ENCODE results near the gene DLG2. TPM values are rescaled to one million over a fixed set of nuclear protein-coding genes. Genes with fewer than 3 reads are reported as not detected.

The DLG2 gene
- total RNA-seq, 2 experiments from 2014 or later = 6.9 to 8.2 TPM

DNA sequence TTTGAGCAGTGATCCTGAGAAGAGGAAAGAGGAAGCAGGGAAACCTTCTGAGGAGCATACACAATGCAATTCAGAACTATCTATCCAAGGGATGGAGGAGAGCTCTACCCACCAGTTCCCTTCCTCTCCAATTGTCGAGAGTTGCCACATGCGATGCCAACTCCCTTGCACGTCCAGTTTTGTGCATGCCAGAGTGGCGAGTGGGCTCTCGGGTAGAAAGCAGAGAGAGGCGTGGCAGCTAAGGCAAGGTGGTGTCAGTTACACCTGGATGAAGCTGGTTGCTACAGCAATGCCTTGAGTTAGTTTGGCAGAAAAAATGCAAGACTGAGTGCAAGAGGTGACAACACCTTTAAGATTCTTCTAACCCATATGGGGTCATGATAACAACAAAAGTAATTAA is 1920.6 kb downstream of the DLG2 start:
- Histone ChIP-seq H3K4me2 (ENCODE audit: low read length) (no peak overlapping the region), H4K20me1 (ENCODE audit: insufficient read depth, low read length) (no peaks in the 10 kb centered on the region), H3K36me3 (ENCODE audit: insufficient read depth, low read length) (no peaks in the 10 kb centered on the region), H2AFZ (ENCODE audit: low read length) (no peak overlapping the region), H3K27ac (ENCODE audit: low read depth, low read length, poor library complexity, severe bottlenecking) (no peak overlapping the region), H3K4me3 (ENCODE audit: low read depth, low read length, poor library complexity, severe bottlenecking) (no peak overlapping the region), H3K9me3 (ENCODE audit: low read length) (no peaks in the 10 kb centered on the region), H3K79me2 (ENCODE audit: insufficient read depth, low read depth, low read length) (no peaks in the 10 kb centered on the region), H3K9me2 (ENCODE audit: insufficient read depth, low read length) (no peaks in the 10 kb centered on the region), H3K4me1 (ENCODE audit: insufficient read depth, low read length, poor library complexity, severe bottlenecking) (no peaks in the 10 kb centered on the region)
- no peak for DNase-seq (ENCODE audit: low spot score)
- ChIA-PET CTCF (ENCODE audit: unreplicated experiment) (interaction anchor here (0.7 kb wide), 1 partner anchor 746 kb away, joined by 3 read pairs; no protein-coding TSS in a partner anchor), POLR2A (interaction anchor here (0.6 kb wide), 1 partner anchor 12 kb away, joined by 3 read pairs; no protein-coding TSS in a partner anchor)
- intact Hi-C loops (cut with micrococcal nuclease; ENCODE audit: unreplicated experiment) = no loop called here
- no peak for TF ChIP-seq EZH2phosphoT487 (IDR thresholded peaks at IDR 0.05; ENCODE audit: borderline replicate concordance, low read depth, low read length)
- TF ChIP-seq, protein P1, sequence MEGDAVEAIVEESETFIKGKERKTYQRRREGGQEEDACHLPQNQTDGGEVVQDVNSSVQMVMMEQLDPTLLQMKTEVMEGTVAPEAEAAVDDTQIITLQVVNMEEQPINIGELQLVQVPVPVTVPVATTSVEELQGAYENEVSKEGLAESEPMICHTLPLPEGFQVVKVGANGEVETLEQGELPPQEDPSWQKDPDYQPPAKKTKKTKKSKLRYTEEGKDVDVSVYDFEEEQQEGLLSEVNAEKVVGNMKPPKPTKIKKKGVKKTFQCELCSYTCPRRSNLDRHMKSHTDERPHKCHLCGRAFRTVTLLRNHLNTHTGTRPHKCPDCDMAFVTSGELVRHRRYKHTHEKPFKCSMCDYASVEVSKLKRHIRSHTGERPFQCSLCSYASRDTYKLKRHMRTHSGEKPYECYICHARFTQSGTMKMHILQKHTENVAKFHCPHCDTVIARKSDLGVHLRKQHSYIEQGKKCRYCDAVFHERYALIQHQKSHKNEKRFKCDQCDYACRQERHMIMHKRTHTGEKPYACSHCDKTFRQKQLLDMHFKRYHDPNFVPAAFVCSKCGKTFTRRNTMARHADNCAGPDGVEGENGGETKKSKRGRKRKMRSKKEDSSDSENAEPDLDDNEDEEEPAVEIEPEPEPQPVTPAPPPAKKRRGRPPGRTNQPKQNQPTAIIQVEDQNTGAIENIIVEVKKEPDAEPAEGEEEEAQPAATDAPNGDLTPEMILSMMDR (conservative IDR thresholded peaks at IDR 0.05; ENCODE audit: low read length) = no peak
- no TSS peak for BruUV-seq (replicated peaks)

DNA sequence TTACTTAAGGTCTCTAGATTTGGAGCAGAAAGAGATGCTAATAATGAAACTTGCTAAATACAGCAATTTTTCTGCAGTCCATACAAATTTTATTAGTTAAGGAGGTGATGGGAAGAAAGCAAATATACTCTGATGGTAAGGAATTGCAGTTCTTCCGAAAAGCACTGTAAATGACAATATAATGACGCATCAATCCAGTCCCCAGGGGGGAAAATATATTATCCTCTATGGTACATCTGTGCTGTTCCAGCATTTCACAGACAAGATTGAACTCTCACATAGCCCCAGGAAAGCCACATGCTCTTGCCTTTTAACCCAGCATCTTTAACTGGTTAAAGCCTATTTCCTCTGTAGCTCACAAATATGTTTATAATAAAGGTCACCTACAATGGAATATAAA is 1924.3 kb downstream of the DLG2 start:
- Histone ChIP-seq H4K20me1 (ENCODE audit: insufficient read depth, low read length) (no peaks in the 10 kb centered on the region), H2AFZ (ENCODE audit: low read length) (no peak overlapping the region), H3K9me2 (ENCODE audit: insufficient read depth, low read length) (no peaks in the 10 kb centered on the region), H3K36me3 (ENCODE audit: insufficient read depth, low read length) (no peaks in the 10 kb centered on the region), H3K4me2 (ENCODE audit: low read length) (no peak overlapping the region), H3K4me3 (ENCODE audit: low read depth, low read length, poor library complexity, severe bottlenecking) (no peak overlapping the region), H3K4me1 (ENCODE audit: insufficient read depth, low read length, poor library complexity, severe bottlenecking) (no peaks in the 10 kb centered on the region), H3K27ac (ENCODE audit: low read depth, low read length, poor library complexity, severe bottlenecking) (no peak overlapping the region), H3K9me3 (ENCODE audit: low read length) (no peaks in the 10 kb centered on the region), H3K79me2 (ENCODE audit: insufficient read depth, low read depth, low read length) (no peaks in the 10 kb centered on the region)
- CTCF ChIA-PET (ENCODE audit: unreplicated experiment) = no interaction called here
- intact Hi-C loops (cut with micrococcal nuclease; ENCODE audit: unreplicated experiment) = no loop called here
- BruUV-seq (replicated peaks) = no TSS peak
- POLR2A ChIA-PET = interaction anchor here (0.7 to 1.1 kb wide), 2 partner anchors 113 to 429 kb away, joined by 4 to 5 read pairs; no protein-coding TSS in a partner anchor
- TF ChIP-seq, protein P1 (conservative IDR thresholded peaks at IDR 0.05; ENCODE audit: low read length) = no peak
- TF ChIP-seq EZH2phosphoT487 (IDR thresholded peaks at IDR 0.05; ENCODE audit: borderline replicate concordance, low read depth, low read length) = no peak
- DNase-seq (ENCODE audit: low spot score) = no peak

DNA sequence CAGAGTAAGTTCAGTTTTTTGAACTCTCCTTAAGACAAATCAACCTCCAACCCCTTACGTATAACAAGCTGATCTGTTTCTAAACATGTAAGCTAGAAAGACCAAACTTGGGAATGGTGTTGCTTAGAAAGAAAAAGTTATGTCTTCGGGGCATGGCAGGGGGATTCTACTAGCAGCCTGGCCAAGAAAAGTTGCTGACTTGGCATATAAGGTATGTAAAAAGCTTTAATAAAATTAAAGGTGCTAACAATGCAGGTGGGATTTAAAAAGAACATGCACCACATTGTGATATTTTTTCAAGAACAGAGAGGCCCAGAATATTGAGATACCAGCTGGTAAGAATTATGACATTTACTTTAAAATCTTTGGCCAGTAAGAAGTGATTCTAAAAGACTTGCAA is 1929.6 kb downstream of the DLG2 start:
- H3K9me2 ChIP-seq (ENCODE audit: insufficient read depth, low read length) = no peaks in the 10 kb centered on the region
- intact Hi-C loops (cut with micrococcal nuclease; ENCODE audit: unreplicated experiment) = no loop called here

More for the DNA sequence above, 1929.6 kb downstream of the DLG2 start:
- POLR2A ChIA-PET = interaction anchor here (0.6 to 1.5 kb wide), 2 partner anchors 14 to 22 kb away, joined by 3 to 4 read pairs; no protein-coding TSS in a partner anchor
- TF ChIP-seq EZH2phosphoT487 (IDR thresholded peaks at IDR 0.05; ENCODE audit: borderline replicate concordance, low read depth, low read length) = no peak
- TF ChIP-seq, protein P1 (conservative IDR thresholded peaks at IDR 0.05; ENCODE audit: low read length) = no peak
- Histone ChIP-seq H3K27ac (ENCODE audit: low read depth, low read length, poor library complexity, severe bottlenecking) (no peak overlapping the region), H4K20me1 (ENCODE audit: insufficient read depth, low read length) (no peaks in the 10 kb centered on the region), H3K4me2 (ENCODE audit: low read length) (no peak overlapping the region), H3K79me2 (ENCODE audit: insufficient read depth, low read depth, low read length) (no peaks in the 10 kb centered on the region), H3K4me1 (ENCODE audit: insufficient read depth, low read length, poor library complexity, severe bottlenecking) (no peaks in the 10 kb centered on the region), H2AFZ (ENCODE audit: low read length) (no peak overlapping the region), H3K4me3 (ENCODE audit: low read depth, low read length, poor library complexity, severe bottlenecking) (no peak overlapping the region), H3K36me3 (ENCODE audit: insufficient read depth, low read length) (no peaks in the 10 kb centered on the region), H3K9me3 (ENCODE audit: low read length) (no peaks in the 10 kb centered on the region)
- CTCF ChIA-PET (ENCODE audit: unreplicated experiment) = no interaction called here
- no TSS peak for BruUV-seq (replicated peaks)
- DNase-seq (ENCODE audit: low spot score) = no peak
